Dedifferentiated amniotic fluid mesenchymal stem cell (primary cell): ENCODE data around the gene DNAJC18.
"Not testable (repeated sequence)": the region's sequence is repeated elsewhere in the genome, so short reads cannot be mapped to it uniquely, and the experiment has no call there.

Experiments
- DNase-seq: peaks from one replicate; pipeline ENCODE4 v3.0.0-alpha.2; 2016; ENCODE audit errors: extremely low spot score

The DNAJC18 gene

DNA sequence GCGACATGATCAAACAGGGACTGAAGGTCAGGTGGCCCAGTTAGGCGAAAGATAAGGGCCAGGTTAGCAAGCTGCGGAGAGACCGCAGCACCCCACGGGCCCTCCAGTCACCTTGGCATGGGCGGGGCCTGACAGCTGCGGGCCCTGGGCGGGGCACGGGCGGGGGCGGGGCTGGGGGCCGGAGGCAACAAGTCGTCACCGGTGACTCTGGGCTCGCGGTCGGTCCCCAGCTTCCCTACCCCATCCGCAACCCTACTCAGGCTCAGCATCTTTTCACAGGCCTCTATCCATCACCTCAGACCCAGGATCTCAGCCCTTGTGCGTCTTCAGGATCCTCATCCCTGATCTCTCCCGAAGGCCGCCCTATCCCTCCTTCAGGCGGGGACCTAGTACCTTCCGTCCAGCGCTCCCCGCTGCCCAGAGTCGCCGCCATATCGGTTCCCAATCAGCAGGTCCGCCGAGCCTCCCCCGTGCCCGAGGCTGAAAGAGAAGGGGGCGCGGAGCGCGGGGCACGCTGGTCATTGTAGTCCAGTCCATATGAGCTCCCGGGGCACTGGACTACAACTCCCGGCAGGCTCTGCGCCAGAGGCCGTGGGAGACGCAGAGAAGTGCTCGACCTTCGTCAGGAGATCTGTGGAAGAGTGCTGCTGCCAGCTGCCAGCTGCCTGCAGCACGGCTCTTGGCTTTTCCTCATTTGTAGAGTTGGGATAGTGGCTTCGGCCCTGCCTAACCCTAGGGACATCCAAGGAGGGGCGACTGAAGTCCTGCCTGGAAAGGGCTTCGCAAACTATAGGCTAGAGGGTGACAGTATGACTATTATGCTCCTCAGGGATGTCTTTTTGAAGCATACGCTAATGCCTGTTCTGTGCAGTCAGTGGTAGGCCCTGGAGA is at the start of gene DNAJC18:
DNAJC18 (minus strand) TSS at position 513 of the 891 bp plus-strand sequence; CDS start at position 433, 80 bp downstream.
- peak; percentile 91 for DNase-seq

DNA sequence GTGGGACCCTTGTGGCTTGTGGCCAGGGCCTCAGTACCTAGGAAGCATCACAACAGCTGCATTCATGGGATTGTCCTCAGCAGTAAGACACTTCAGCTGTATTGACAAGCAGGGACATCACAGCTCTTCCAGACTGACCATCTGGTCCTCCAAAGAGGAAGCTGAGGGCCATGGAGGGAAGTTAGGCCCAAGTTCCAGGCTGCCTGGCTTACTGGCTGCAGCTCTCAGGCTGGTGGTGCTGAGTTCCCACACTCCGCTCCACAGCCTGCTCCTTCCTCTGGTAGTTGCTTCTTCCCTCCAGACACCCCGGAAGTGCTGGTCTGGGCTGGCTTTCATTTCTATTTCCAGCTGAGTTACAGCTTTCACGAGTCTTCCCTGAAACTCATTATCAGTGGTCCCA is 48.9 kb upstream of the DNAJC18 start:
- no peak for DNase-seq

GRCh38 chr5:139486201-139486600 is 46.9 kb upstream of the DNAJC18 start:
- no peak for DNase-seq

- DNase-seq, result not testable (repeated sequence)
Measured at GRCh38 chr5:139482890-139483208, 43.5 kb upstream of the DNAJC18 start.

DNA sequence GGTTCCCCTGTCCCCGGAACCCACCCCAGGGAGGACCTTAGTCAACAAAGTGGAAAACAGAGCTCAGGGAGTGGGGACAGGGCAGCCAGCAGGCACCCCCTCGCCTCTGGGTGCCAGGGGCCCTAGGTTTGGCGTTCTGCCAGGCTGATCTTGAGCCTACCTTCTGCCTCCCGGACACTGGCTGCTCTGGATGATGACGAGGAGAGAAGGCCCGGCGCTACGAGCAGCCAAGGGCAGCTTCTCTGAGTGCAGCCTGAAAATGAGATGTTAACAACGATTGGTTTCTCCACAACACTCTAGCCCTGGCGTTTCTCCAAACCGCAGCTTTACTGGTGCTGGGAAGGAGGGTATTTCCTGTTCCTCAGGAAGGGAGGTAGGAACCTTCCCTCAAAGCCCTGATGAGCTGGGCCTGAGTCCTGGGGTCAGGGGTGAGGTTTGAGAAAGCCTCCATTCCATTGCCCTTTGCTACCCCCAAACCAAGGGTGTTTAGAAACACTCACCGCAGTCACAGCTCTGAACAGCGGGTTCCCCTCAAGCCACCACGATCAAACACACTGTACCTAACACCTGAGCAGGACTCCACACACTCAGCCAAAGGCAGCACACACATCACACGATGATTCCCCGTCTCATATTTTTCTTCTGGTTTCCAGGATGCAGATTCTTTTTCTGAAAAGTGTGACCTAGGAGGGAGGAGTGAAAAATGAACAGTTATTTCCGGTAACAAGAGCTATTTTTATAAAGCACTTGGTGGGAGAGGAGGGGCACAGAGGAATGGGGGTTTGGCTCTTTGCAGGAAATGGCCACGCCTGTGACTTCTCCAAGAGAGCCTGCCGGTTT is 42.9 kb upstream of the DNAJC18 start, which contains the start of gene STING1:
STING1 (minus strand) TSS at position 709 of the 840 bp plus-strand sequence. CDS start 1,054 bp downstream, outside the sequence.
- DNase-seq, result peak; percentile 92

DNA sequence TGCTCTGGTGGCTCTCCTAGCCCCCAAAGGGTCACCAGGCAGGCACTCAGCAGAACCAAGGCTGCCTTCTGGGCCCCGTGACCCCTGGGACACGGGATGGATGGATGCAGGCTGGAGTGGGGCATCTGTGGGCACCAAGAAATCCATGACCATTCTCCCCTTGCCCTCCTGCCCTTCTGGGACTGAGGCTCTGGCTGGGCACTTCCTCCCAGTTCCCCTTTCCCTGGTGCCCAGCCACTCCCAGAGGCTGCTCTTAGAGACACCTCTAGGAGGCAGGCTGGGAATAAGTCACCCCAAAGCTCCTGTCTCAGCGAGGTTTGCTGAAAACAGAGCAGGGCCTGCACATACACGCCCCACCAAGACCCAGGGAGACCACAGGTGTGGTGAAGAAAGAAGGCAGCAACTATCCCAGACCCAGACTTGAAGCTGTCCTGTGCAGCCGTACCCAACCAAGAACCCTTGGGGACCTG is 42.3 kb upstream of the DNAJC18 start:
- DNase-seq, result no peak

DNA sequence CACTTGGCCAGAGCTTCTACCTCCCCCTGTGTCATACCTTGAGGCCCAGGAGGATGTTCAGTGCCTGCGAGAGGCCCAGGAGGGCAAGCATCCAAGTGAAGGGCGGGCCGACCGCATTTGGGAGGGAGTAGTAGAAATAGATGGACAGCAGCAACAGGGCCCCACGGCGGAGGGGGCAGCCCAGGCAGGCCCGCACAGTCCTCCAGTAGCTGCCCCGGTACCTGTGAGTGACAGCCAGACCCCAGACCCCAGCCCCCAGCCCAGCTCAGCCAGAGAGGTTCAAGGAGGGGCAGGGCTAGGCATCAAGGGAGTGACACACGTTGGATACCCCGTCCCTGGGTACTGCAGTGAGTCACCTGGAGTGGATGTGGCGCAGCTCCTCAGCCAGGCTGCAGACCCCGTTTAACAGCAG is 41.8 kb upstream of the DNAJC18 start:
- no peak for DNase-seq

- DNase-seq, result not testable (repeated sequence)
Measured at GRCh38 chr5:139479729-139480128, 40.4 kb upstream of the DNAJC18 start.

- DNase-seq, result not testable (repeated sequence)
Measured at GRCh38 chr5:139478657-139479423, 39.5 kb upstream of the DNAJC18 start.

DNA sequence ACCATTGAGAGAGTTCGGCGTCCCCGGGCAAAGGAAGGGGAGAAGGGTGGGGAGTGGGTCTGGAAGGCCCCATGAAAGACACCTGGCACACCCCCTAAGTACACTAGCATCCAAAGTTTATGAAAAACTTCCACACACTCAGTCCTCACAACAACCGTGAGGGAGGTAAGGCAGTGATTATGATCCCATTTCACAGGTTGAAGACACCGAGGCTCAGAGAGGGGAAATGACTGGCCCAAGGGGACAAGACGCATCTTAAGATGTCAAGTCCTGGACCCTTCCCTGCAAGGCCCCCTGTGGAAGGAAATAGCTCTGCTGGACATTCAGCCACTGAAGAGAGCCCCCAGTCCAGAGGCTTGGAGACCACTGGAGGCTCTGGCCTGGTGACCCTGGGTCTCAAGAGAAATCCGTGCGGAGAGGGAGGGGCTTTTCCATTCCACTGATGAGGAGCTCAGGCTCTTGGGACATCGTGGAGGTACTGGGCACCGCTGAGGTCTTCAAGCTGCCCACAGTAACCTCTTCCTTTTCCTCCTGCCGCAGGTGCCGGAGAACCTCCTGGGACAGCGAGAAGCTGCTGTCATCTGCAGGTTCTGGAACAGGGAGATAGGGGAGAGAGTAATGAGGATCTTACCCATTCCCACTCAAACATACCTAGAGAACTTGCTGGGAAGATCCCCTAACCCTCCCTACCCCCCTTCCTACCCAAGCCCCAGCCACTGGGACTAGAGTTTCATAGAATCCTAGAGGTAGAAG is 36.7 kb upstream of the DNAJC18 start:
- no peak for DNase-seq

DNA sequence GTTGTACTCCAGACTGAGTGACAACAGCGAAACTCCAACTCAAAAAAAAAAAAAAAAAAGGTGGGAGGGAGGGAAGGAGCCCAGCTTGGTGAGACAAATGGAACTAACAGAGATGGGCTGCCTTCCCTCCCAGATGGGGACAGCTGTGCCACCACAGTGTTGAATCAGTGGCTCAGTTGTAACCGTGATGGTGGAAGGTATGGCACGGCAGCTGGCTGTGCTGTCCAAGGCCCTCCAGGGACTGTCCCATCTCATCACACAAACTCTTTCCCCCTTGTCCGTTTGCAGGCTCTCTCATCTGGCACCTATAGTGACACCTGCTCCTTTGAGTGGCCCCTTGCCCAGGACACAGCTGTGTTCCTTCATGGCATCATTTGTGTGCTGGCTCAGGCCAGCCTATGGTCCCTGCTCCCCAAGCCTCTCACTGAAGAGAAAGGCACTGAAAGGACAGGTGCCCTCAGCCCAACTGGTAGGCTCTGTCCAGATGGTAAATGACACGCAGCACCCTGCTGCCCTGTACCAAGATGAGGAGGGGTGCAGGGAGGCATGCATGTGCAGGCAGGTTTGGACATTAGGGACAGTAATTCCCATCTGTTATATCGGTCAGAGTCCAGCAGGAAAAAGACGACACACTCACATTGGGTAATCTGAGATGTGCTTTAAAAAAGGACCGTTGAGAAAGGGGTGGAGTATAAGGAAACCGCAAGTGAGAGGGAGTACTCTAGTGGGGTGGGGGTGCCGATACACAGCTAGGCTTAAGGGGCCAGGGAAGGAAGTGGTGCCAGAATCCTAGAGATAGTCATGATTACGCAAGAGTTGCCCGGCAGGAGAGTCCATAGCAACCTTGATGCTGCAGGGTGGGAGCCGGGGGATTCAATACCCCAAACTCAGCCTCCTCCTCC is 35.8 kb upstream of the DNAJC18 start:
- DNase-seq, result no peak

DNA sequence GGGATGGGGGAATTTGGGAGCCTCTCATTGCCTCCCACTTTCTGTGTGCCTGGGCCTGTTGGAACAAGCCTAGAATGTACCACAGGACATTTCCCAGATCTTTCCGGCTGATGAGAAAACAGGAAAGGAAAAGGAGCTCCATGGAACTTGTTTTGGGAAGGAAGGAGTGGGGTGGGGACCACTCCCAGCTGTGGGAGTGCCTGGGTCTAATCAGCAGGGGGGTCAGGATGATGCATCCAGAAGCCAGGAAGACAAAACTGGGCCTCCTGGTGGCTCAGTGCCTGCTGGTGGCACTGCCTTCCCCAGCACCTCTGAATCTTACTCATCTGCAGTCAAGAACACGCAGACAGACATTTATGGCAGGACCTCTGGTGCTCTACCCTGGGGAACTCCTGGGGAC is 34.2 kb upstream of the DNAJC18 start:
- no peak for DNase-seq

GRCh38 chr5:139473105-139473504 is 33.8 kb upstream of the DNAJC18 start:
- DNase-seq, result no peak

GRCh38 chr5:139472386-139473030 is 33.2 kb upstream of the DNAJC18 start:
- no peak for DNase-seq

DNA sequence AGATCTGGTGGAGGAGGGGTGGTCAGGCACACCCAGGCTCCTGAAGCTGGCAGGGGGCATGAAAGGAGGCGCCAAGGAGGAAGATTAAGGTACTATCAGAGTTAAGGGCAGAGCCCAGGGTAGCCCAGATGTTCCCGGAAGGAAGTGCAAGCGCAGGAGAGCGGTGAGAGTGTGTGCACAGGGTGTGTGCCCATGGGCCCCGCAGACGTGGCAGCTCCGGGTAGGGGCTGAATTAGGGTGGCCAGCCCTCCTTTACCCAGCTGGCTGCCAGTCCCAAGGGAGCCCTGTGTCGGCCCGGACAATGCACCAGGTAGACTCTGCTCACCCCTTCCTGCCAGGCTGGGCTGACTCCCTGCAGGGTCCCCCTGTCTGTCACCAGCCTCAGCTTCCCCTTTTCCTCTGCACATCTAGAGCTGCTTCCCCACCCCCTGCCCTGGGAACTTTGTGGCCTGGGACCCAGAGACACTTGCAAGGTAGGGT is 31.5 kb upstream of the DNAJC18 start, which contains the start of gene SMIM33:
SMIM33 (plus strand) TSS at position 184 of the 480 bp plus-strand sequence; CDS start at position 302, 118 bp downstream.
- DNase-seq, result no peak

- no peak for DNase-seq
Measured at GRCh38 chr5:139468421-139468931, 29.2 kb upstream of the DNAJC18 start.

DNA sequence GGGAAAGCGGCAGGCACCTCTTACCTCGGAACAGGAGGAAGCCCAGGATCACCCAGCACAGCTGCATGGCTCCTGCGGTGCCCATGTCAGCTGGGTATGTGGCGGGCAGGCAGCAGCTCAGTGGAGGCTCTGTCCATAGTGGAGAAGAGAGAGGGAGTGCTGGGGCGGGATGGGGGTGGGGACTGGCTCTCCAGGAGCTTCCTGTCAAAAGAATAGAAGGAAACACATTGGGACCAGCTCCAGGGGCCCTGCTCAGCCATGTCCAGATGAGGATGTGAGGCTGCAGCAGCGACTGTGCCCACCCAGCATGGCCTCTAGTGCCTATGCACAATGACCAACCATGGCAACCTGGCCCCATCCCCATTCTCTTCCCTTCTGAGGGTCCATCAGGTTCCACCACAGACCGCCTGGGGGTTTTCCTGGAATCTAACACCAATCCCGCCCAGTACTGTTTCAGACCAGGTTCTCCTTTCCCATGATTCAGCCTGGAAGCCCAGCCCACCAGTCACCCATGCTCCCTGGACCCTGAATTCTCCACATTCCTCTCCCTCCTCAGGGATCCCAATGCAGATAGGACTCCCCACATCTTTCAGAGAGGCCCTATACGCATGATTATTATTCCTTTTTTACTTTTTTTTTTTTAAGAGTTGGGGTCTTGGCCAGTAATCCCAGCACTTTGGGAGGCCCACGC is 23.4 kb upstream of the DNAJC18 start, which contains the start of gene ECSCR:
ECSCR (minus strand) TSS at position 158 of the 691 bp plus-strand sequence; CDS start at position 85, 73 bp downstream.
- no peak for DNase-seq

GRCh38 chr5:139461698-139462097 is 22.4 kb upstream of the DNAJC18 start:
- DNase-seq, result no peak
